ENCODE data around the gene RFNG. TPM values are rescaled to one million over a fixed set of nuclear protein-coding genes. Genes with fewer than 3 reads are reported as not detected.
A peak's percentile ranks its signal among the peaks of the same experiment; 100 is the strongest.
"Not testable (repeated sequence)": the region's sequence is repeated elsewhere in the genome, so short reads cannot be mapped to it uniquely, and the experiment has no call there.

The RFNG gene
- total RNA-seq, 2 donors from 2014 or later: 18.2 to 23.1 TPM

DNA sequence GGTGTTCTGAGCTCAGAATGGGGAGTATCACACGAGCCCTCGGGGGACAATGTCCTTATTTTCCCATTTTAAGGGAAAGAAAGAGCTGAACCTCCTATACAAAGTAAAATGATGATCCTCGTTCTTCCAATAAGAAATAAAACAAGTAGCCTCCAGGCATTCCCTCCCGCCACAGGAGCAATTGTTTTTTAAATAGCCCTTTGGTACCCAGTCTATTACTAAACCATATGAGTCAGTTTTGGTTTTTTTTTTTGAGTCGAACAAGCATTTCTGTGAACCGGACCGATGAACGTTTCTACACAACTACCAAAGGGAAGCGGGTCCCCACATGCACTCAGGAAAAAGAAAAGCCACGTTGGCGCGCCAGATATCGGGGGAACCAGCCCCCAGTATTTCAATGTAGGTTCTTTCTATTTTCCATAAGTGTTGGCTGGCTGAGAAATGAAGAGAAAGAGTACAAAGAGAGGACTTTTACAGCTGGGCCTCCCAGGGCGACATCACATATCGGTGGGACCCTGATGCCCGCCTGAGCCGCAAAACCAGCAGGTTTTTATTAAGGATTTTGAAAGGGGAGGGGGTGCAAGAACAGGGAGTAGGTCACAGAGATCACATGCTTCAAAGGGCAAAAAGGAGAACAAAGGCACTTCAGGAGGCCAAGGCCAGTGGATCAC is 10.3 kb downstream of the RFNG start:
- no peaks in the 10 kb centered on the region for H3K9me3 Mint-ChIP-seq
- DNase-seq (ENCODE audit: low spot score) (no peak), ATAC-seq (no peak)
- peaks cover 7 to 11% of the 10 kb centered on the region in 2 donors for H3K4me1 Mint-ChIP-seq (ENCODE audit: low read depth in 2 of 2)
- H3K27ac Mint-ChIP-seq: no peak overlapping the region
- no peaks in the 10 kb centered on the region for H3K36me3 Mint-ChIP-seq
- H3K27me3 Mint-ChIP-seq: no peaks in the 10 kb centered on the region
- H3K4me3 Mint-ChIP-seq: no peak overlapping the region

DNA sequence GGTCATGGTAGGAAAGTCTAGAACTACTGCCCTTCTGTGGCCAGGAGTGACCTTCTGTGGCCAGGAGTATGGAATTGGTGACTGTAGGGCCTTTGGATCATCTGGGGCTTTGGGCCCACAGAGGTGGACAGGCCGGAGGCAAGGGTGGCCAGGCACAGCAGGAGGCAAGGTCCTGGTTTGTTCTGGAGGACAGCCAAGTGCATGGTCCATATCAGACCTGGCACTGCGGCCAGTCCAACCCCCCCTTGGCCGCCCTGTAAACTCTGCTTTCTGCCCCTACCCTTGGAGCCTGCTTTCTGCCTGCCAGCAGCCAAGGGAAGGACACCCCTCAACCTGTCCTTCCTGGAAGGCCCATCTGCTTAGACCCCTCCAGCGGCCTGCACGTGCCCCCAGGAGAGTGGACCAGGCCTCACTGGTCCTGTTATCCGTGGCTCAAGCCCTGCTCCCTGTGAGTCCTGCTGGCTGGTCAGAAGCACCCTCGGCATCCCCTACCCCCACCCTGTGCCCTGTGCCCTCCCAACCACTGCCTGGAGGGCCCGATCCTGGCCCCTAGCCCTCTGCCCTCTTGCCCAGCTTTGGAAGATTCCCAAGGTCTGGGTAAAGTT is 11.8 kb downstream of the RFNG start:
- DNase-seq (ENCODE audit: low spot score): no peak
- Mint-ChIP-seq H3K9me3 (no peaks in the 10 kb centered on the region), H3K4me1 (ENCODE audit: low read depth in 2 of 2) (peaks cover 12 to 17% of the 10 kb centered on the region in 2 donors), H3K27me3 (no peaks in the 10 kb centered on the region), H3K4me3 (no peak overlapping the region), H3K36me3 (no peaks in the 10 kb centered on the region), H3K27ac (no peak overlapping the region)
- ATAC-seq: no peak

DNA sequence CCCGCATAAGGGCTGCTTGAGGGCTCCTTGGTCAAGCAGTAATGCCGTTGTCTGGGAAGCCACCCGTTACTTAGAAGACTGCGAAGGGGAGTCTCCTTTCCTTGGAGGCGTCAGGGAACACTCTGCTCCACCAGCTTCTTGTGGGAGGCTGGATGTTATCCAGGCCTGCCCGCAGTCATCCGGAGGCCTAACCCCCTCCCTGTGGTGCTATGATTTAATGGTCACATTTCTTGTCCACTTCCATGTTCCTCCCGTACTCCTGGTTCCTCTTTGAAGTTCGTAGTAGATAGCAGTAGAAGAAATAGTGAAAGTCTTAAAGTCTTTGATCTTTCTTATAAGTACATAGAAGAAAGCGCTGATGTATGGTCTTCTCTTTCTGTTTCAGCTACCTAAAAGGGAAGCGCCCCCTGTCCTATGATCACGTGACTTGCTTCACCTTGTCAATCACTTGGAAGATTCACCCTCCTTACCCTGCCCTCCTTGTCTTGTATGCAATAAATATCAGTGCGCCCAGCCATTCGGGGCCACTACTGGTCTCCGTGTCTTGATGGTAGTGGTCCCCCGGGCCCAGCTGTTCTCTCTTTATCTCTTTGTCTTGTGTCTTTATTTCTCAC is 12.7 kb downstream of the RFNG start:
- not testable (repeated sequence) for H3K27me3 Mint-ChIP-seq; H3K9me3 Mint-ChIP-seq; H3K36me3 Mint-ChIP-seq; H3K27ac Mint-ChIP-seq; ATAC-seq; DNase-seq (ENCODE audit: low spot score)
- Mint-ChIP-seq H3K4me3 (peak overlapping the region; percentile 23), H3K4me1 (ENCODE audit: low read depth in 2 of 2) (peaks cover 12 to 17% of the 10 kb centered on the region in 2 donors)

DNA sequence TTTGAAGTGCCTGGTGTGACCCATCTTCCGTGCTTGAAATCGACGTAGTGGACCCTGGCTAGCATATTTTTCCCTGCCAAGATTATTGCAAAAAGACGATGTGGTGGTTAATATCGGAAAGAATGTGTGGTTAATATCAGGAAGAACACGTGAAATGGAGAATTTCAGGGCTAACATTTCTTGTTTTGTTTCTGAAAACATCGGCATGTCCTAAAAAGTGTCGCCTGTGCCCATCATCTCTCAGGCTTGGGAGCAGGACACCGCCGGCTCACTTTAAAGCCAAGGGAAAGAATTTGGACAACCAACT is 13.8 kb downstream of the RFNG start:
- no peaks in the 10 kb centered on the region for H3K27me3 Mint-ChIP-seq

DNA sequence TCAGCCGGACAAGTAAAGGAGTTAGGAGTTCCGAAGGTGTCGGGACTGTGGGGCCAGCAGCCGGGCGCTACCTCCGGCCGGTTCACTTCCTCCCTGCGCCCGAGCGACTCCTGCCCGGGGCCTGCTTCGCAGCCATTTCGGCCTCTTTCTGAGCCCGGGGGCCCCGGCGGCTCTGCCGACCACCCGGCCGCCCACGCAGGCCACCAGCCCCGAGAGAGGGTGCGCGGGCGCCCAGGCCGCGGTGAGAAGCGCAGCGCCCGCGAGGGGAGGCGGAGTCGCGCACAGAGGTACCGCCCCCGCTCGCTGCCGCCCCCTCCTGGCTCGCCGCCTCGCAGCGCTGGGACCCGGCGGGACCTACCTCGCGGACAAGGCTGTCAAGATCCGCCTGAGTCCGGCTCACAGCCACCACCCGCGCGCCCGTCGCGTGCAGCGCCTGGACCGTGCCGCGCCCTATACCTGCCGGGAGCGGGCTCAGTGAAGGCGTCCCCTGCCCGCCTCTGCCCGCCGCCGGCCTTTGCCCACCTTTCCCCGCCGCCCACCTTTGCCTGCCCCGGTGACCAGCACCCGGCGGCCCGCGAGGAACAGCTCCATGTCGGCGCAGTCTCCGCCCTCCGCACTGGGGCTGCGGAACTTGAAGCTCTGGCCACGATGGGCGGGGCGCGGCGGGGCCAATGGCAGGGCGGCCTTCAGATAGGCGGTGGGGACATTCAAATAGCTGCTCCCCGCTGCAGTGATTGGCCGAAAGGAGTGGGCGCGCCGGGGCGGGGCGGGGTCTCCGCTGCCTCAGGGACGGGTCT is 14.3 kb downstream of the RFNG start, which contains the start of gene DCXR:
TSS of gene DCXR (minus strand) at position 606 of the 797 bp plus-strand sequence. CDS start at position 591, 15 bp downstream.
- H3K27me3 Mint-ChIP-seq: no peaks in the 10 kb centered on the region
- H3K9me3 Mint-ChIP-seq: no peaks in the 10 kb centered on the region
- H3K27ac Mint-ChIP-seq: peak within 1 kb of the TSS; percentile 60 to 84
- ATAC-seq: peak; percentile 97
- DNase-seq (ENCODE audit: low spot score): peak; percentile 98
- peak within 1 kb of the TSS; percentile 80 for H3K4me3 Mint-ChIP-seq
- H3K36me3 Mint-ChIP-seq: no peaks in the 10 kb centered on the region
- H3K4me1 Mint-ChIP-seq (ENCODE audit: low read depth in 2 of 2): peaks cover 12 to 17% of the 10 kb centered on the region in 2 donors

More for the DNA sequence above, 13.8 kb downstream of the RFNG start:
- no peak for DNase-seq (ENCODE audit: low spot score)
- Mint-ChIP-seq H3K36me3 (no peaks in the 10 kb centered on the region), H3K4me1 (ENCODE audit: low read depth in 2 of 2) (peaks cover 12 to 17% of the 10 kb centered on the region in 2 donors), H3K4me3 (peak overlapping the region; percentile 80), H3K27ac (peak overlapping the region; percentile 60 to 84), H3K9me3 (no peaks in the 10 kb centered on the region)
- ATAC-seq: no peak

- DNase-seq (ENCODE audit: low spot score): no peak
- Mint-ChIP-seq H3K4me1 (ENCODE audit: low read depth in 2 of 2) (peaks cover 12 to 17% of the 10 kb centered on the region in 2 donors), H3K36me3 (no peaks in the 10 kb centered on the region), H3K27me3 (no peaks in the 10 kb centered on the region), H3K9me3 (no peaks in the 10 kb centered on the region), H3K27ac (no peak overlapping the region), H3K4me3 (peak overlapping the region; percentile 80)
- ATAC-seq: no peak
Observed at GRCh38 chr17:82036634-82037091, 14.9 kb downstream of the RFNG start.

DNA sequence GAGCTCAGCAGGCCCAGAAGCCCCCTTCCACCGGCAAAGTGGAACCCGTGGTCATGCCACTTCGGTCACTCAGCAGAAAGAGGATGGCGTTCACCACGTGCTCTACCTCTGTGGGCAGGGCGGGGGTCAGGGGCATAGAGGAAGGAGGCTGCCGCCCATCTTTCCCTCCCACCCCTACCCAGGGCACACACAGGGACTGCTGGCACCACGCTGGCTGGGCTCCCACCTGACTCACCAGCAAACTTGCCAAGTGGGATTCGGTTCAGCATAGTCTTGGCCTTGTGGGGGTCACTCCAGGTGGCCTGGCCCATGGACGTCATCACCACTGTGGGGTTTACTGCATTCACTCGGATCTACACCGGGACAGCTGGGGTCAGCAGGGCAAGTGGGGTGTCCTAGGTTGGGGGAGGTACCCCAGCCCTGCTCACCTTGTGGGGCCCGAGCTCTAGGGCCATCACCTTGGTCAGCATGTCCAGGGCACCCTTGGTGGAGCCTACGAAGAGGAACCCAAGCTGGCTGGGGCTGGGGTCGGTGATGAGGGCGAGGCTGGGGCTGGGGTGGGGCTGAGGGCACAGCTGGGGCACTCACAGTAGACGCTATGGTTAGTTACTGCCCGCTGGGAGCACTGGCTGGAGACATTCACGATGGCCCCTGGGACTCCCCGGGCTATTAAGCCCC is 15.5 kb downstream of the RFNG start:
- no peak overlapping the region for H3K27ac Mint-ChIP-seq
- DNase-seq (ENCODE audit: low spot score) (no peak), ATAC-seq (no peak)

GRCh38 chr17:82035488-82035887 is 16.1 kb downstream of the RFNG start:
- Mint-ChIP-seq H3K4me1 (ENCODE audit: low read depth in 2 of 2) (peaks cover 12 to 18% of the 10 kb centered on the region in 2 donors), H3K9me3 (no peaks in the 10 kb centered on the region), H3K36me3 (no peaks in the 10 kb centered on the region), H3K4me3 (peak overlapping the region; percentile 12), H3K27ac (no peak overlapping the region), H3K27me3 (no peaks in the 10 kb centered on the region)
- ATAC-seq (no peak), DNase-seq (ENCODE audit: low spot score) (no peak)

More for the DNA sequence above, 15.5 kb downstream of the RFNG start:
- Mint-ChIP-seq H3K36me3 (no peaks in the 10 kb centered on the region), H3K9me3 (no peaks in the 10 kb centered on the region), H3K4me1 (ENCODE audit: low read depth in 2 of 2) (peaks cover 12 to 17% of the 10 kb centered on the region in 2 donors), H3K4me3 (peak overlapping the region; percentile 80), H3K27me3 (no peaks in the 10 kb centered on the region)

- peaks cover 15 to 22% of the 10 kb centered on the region in 2 donors for H3K4me1 Mint-ChIP-seq (ENCODE audit: low read depth in 2 of 2)
- no peak overlapping the region for H3K27ac Mint-ChIP-seq
- no peaks in the 10 kb centered on the region for H3K9me3 Mint-ChIP-seq
- H3K36me3 Mint-ChIP-seq: no peaks in the 10 kb centered on the region
- ATAC-seq (no peak), DNase-seq (ENCODE audit: low spot score) (no peak)
- no peak overlapping the region for H3K4me3 Mint-ChIP-seq
- H3K27me3 Mint-ChIP-seq: no peaks in the 10 kb centered on the region
Observed at GRCh38 chr17:82034371-82035011, 17.1 kb downstream of the RFNG start.

DNA sequence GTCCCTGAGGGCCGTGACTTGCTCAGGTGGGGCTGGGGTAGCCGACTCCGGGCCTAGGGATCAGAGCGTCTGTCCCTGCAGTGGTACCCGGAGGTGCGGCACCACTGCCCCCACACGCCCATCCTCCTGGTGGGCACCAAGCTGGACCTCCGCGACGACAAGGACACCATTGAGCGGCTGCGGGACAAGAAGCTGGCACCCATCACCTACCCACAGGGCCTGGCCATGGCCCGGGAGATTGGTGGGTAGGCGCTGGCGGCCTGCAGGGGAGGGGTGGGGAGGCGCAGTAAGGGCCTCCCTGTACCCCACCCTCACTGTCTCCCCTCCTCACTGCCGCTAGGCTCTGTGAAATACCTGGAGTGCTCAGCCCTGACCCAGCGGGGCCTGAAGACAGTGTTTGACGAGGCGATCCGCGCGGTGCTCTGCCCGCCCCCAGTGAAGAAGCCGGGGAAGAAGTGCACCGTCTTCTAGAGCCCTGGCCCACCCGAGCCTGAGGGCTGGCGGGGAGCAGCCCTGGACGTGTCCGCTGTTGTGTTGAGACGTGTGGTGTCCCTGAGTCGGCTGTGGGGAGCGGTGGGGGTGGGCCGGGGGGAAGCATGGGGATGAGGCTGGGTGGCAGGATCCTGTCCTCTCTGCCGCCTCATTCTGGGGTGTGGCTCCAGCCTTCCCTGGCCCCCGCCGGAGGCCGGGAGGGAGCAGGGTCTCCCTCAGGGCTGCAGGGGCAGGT is 18.1 kb downstream of the RFNG start:
- no peaks in the 10 kb centered on the region for H3K36me3 Mint-ChIP-seq
- ATAC-seq (no peak), DNase-seq (ENCODE audit: low spot score) (no peak)
- H3K27me3 Mint-ChIP-seq: no peaks in the 10 kb centered on the region
- no peaks in the 10 kb centered on the region for H3K9me3 Mint-ChIP-seq
- no peak overlapping the region for H3K27ac Mint-ChIP-seq
- H3K4me1 Mint-ChIP-seq (ENCODE audit: low read depth in 2 of 2): peaks cover 18 to 20% of the 10 kb centered on the region in 2 donors
- H3K4me3 Mint-ChIP-seq: no peak overlapping the region

DNA sequence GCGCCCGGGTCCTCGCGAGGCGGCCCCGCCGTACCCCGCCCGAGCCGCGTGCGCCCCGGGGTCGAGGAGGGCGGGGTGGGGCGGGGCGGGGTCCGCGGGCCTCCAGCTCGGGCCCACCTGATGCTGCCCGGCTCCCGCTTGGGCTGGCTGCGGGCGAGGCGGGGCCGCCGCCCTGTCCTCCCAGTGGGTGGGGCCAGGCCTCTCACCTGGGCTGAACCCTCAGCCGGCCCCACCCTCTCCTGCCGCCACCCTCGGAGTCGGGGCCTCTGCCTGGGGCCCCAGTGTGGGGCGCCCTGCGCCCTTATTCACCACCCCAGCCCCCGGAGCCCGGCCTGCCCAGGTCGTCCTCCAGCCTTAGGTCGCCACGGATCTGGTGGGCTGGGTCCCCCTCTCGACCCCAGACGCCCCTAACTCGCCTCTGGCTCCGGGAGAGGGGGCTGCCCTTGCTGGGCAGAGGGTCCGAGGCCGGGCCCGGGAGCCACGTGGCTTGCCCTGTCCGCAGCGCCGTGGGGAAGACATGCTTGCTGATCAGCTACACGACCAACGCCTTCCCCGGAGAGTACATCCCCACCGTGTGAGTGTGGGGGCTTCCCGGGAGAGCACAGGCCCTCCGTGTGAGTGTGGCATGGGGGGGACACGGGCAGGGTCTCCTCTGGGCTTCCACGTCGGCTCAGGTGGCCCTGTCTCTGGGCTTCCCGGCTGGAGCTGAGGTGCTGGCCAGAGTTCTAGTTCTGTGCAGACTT is 19.6 kb downstream of the RFNG start:
- peak in 1 of 2 donors; percentile 24 for ATAC-seq
- H3K4me3 Mint-ChIP-seq: no peak overlapping the region

More for the DNA sequence above, 19.6 kb downstream of the RFNG start:
- Mint-ChIP-seq H3K36me3 (no peaks in the 10 kb centered on the region), H3K27me3 (no peaks in the 10 kb centered on the region), H3K27ac (no peak overlapping the region), H3K9me3 (no peaks in the 10 kb centered on the region), H3K4me1 (ENCODE audit: low read depth in 2 of 2) (peaks cover 11 to 13% of the 10 kb centered on the region in 2 donors)
- DNase-seq (ENCODE audit: low spot score): no peak
